Endometrial microvascular endothelial cells (primary cell): ENCODE data around the gene LRBA. TPM values are rescaled to one million over a fixed set of nuclear protein-coding genes. Genes with fewer than 3 reads are reported as not detected.
"Not testable (repeated sequence)": the region's sequence is repeated elsewhere in the genome, so short reads cannot be mapped to it uniquely, and the experiment has no call there.

ENCODE experiments used
- in situ Hi-C: cut with HindIII; loops from 2 replicates; pipeline ENCODE4 v1.10.0; 2017; ENCODE audit warnings: low sequenced_read_pairs, low pct_unique_long_range_greater_than_20kb; ENCODE audit errors: inconsistent ontology term
- total RNA-seq: library from RNA; depleted of rRNA; stranded (reverse); fragments of >200 nt; gene quantifications from one replicate; pipeline ENCODE4 v1.2.3, GENCODE V29; 2015; ENCODE audit errors: inconsistent ontology term

Gene LRBA
- total RNA-seq, 1 donor from 2014 or later, result 38.9 TPM

DNA sequence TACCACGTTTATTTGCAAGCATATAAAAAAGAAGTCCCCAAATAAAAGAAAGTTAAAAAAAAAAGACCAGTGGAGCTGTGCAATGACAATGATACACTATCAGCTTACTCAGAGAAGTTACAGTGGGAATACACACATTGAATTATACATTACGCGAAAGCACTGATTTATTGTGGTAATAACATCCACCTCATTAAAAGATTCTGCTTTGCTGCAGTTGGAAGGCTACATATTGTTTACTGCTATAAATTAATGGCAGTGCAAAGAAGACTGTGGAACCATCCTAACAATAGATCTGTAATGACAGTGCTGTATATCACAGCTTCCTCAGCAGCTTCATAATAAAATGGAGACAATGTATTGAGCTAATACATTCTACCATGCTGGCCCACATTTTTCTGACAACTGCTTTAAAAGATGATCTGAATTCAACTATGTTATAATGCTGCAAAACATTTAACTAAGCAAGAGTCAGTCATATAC is 575.6 kb downstream of the LRBA start:
- in situ Hi-C loops, result no loop called here

GRCh38 chr4:150436598-150437370 is 578.3 kb downstream of the LRBA start:
- in situ Hi-C loops, result no loop called here

- in situ Hi-C loops, result no loop called here
These were observed 583.9 kb downstream of the LRBA start for GRCh38 chr4:150431221-150431620.

DNA sequence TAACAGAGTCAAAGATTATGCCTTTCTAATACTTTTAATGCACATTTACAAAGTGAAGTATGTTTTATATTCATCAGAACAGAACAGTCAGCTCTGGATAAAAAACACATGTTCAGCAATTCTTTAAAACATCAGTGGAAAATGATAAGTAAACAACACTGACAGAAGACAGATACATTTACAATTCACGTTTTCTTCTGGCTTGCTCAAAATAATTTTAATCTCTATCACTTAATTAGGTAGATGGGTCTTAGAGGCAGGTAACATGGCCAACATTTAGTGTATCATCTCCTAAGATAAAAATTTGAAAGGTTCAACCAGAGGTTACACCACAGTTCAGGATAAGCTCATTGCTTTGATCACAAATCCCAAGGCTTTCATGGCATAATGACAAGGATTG is 589.9 kb downstream of the LRBA start:
- in situ Hi-C loops, result no loop called here

DNA sequence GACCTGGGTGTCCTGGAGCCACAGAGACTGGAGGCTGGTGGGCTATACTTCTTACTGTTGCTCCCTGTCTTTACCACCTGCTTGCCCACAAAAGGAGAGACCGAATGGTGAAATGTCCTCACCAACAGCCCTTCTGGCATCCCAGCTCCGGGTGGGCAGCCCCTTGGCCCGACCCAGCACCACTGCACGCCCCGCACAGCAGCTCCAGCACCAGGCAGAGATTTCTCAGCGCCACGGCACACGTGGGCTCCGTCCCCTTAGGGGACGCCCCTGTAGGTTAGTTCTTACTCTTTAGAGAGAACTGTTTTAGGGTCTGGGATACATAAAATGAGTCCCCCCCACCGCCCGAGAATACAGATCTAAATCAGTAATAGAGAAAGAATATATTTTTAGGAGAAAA is 591.6 kb downstream of the LRBA start:
- in situ Hi-C loops, result no loop called here

DNA sequence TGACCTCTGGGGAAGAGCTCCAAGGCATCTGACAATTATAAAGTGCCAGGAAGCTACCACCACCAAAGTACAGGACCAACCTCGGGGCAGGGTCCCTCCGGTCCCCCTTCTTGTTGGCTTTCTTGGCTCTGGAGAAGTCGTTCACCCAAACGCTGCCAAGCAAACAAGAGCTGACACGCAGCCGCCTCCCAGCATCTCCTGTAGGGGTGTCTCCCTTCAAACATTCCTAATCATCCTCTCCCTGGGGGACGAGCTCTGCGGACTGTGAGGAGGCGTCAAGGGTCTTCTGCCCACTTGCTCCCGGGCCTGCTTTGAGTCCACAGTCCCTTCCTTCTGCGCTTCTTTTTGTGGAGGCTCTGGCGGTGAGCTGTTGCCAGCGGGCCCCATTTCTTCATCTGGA is 592.0 kb downstream of the LRBA start:
- in situ Hi-C loops, result no loop called here

DNA sequence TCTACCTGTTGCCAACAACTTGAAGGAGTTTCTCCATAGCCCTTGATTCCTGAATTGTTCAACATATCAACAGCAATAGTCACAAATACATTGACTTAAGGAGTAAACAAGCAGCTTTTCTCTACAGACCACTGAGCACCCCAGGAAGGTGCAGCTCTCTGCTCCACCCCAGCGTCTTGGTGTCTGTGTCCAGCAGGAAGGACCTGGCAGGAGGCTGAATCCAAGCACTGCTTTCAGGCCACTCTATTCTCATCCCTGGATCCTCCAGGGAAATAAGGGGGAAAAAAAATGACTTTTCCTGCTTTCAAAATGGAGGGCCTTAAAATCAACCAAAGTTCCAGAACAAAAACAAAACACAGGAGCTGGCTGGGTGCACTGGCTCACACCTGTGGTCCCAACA is 593.5 kb downstream of the LRBA start:
- in situ Hi-C loops, result no loop called here

DNA sequence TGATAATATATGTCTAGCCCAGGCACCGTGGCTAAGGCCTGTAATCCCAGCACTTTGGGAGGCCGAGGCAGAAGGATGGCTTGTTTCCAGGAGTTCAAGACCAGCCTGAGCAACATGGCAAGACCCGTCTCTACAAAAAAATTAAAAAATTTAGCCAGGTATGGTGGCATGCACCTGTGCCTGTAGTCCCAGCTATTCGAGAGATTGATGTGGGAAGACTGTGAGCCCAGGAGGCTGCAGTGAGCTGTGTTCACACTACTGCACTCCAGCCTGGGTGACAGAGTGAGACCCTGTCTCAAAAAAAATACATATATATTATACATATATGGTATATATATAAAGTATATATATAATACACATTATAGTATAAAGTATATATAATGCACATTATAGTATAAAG is 595.1 kb downstream of the LRBA start:
- in situ Hi-C loops, result no loop called here

GRCh38 chr4:150418757-150419410 is 596.2 kb downstream of the LRBA start:
- in situ Hi-C loops, result no loop called here

- in situ Hi-C loops, result no loop called here
These were observed 599.9 kb downstream of the LRBA start for GRCh38 chr4:150415213-150415612.

DNA sequence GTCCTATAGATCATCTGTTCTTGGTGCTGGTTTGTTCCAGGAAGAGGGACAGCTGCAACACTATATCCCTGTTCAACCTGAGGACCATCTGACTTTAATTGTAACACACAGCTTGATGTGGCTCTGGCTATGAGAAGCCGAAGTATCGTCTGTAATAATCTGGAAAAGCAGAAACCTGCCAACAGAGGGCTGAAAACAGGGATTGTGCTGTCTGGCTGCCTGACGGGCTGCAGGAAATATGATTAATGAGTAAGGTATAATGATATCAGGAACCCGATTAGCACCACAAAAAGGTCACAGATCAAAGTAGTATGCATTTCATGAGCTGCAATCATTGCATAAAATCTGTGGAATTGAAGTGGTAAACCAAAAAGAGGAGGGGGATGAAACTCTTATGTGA is 603.6 kb downstream of the LRBA start:
- in situ Hi-C loops, result no loop called here

DNA sequence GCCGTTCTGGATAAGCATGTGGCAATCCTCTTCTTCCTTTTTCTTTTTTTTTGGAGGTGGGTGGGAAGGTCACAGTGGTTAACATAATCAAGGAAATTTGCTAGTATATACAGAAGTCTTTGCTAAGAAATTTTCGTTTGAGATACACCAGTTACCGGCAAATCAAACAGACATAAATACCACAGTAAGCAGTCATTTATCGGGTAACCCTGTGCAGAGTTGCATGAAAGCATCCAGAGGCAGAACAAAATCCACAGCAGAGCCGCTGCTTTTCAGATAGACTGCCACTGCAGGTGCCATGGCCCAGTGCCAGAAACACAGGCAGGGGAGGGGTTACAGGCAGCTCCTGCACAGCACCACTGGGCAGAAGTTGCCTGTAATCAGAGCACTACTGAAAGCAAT is 612.2 kb downstream of the LRBA start:
- in situ Hi-C loops, result no loop called here

- in situ Hi-C loops, result no loop called here
These were observed 613.9 kb downstream of the LRBA start for GRCh38 chr4:150401083-150401687.

GRCh38 chr4:150395872-150396271 is 619.2 kb downstream of the LRBA start:
- in situ Hi-C loops, result no loop called here

DNA sequence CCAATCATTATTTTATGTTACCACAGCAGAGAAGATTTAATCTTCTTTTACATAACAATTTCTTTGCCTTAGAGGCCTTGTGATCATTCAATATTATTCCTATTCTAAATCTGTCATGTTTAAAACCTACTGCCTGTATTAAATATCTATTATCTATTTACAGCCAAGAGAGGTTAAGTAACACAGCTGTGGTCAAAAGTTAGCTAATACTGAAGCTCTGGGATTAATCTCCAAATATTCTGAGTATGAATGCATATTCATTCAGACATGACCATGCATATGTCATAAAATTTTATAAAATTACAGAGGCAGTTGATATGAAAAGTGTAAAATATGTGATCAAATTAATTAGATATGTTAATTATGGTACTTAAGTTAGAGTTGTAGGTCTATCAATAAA is 621.0 kb downstream of the LRBA start:
- in situ Hi-C loops, result no loop called here

GRCh38 chr4:150391052-150391451 is 624.0 kb downstream of the LRBA start:
- in situ Hi-C loops, result no loop called here

- in situ Hi-C loops, result no loop called here
These were observed 624.6 kb downstream of the LRBA start for GRCh38 chr4:150390531-150390910.

GRCh38 chr4:150389896-150390530 is 625.1 kb downstream of the LRBA start:
- in situ Hi-C loops, result no loop called here

- in situ Hi-C loops, result no loop called here
These were observed 627.1 kb downstream of the LRBA start for GRCh38 chr4:150387981-150388380.

DNA sequence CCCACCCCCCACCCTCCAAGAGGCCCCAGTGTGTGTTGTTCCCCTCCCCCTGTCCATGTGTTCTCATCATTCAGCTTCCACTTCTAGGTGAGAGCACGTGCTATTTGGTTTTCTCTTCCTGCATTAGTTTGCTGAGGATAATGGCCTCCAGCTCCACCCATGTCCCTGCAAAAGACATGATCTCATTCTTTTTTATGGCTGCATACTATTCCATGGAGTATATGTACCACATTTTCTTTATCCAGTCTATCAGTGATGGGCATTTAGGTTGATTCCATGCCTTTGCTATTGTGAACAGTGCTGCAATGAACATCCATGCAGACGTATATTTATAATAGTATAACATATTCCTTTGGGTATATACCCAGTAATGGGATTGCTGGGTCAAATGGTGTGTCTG is 628.7 kb downstream of the LRBA start:
- in situ Hi-C loops, result not testable (repeated sequence)
